ENCODE results near the gene ELL. TPM values are rescaled to one million over a fixed set of nuclear protein-coding genes. Genes with fewer than 3 reads are reported as not detected.
A peak's percentile ranks its signal among the peaks of the same experiment; 100 is the strongest.

Gene ELL
- total and polyA plus RNA-seq, 9 of the 15 experiments (the other 6 are each of a cell fraction or from before 2014, with no cell fraction given), result 0.24 to 22.5 (median 4.1) TPM

DNA sequence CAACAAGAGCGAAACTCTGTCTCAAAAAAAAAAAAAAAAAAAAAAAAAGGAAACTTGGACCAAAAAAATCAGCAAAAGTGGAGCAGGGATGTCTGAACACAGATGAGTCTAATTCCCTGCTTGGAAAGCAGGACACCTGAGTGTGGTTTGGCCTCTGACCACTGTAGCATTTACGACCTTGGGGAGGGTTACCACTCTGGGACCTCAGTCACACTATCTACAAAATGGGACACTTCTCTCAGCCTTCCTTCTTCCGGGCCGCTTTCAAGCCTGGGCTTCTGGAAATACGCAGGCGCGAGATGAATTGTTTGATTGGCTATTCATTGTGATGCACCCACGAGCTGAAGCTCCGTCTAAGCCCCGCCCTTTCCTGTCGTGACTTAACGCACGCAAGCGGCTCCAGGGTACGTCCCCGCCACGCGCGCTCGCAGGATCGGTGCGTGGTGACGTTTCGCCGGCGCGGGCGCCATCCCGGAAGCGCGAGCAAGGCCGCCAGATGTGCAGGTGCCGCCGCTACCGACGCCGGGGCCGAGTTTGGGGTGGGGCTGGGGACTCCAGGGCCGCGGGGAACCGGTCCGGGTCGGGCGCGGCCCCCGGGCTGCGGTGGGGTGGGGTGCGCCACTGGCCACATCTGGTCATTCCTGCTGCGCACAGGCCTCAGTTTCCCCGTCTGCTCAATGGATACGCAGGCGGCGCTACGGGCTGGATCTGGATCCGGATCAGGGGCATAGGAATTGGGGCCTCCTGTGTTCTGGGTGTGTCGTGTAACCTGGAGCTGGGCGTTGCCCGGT is 35.7 kb upstream of the ELL start, which contains the start of gene KXD1 (continued):
- TF ChIP-seq TAF9B (IDR thresholded peaks at IDR 0.05; ENCODE audit: partially characterized antibody) (no peak), ELF2 (CRISPR knock-in tag; IDR thresholded peaks at IDR 0.05) (peak; percentile 91), PTBP1 (IDR thresholded peaks at IDR 0.05; ENCODE audit: low read depth, low read length) (peak; percentile 96), POLR2G (IDR thresholded peaks at IDR 0.05; ENCODE audit: low read depth, low read length) (peak; percentile 95), PHF20 (IDR thresholded peaks at IDR 0.05; ENCODE audit: partially characterized antibody) (peak; percentile 83), SOX6 (IDR thresholded peaks at IDR 0.05) (0 out of 2 replicates have a peak, but pooled peaks have one; percentile 28), E2F3 (CRISPR knock-in tag; IDR thresholded peaks at IDR 0.05) (no peak), CCNT2 (IDR thresholded peaks at IDR 0.05; ENCODE audit: borderline replicate concordance, extremely low read depth, insufficient read length, low read depth, low read length) (peak; percentile 45), JUNB (CRISPR knock-in tag; conservative IDR thresholded peaks at IDR 0.05) (no peak), HMGN3 (IDR thresholded peaks at IDR 0.05; ENCODE audit: borderline replicate concordance, extremely low read depth, insufficient read length, low read depth, low read length) (no peak), ZNF584 (CRISPR knock-in tag; IDR thresholded peaks at IDR 0.05; ENCODE audit: low read depth) (0 out of 2 replicates have a peak, but pooled peaks have one; percentile 40), RBBP5 (IDR thresholded peaks at IDR 0.05; ENCODE audit: borderline replicate concordance, insufficient read depth, low read length, poor library complexity, severe bottlenecking) (peak; percentile 87), CREB1 (IDR thresholded peaks at IDR 0.05) (peak; percentile 87), CREB1 (CRISPR knock-in tag; IDR thresholded peaks at IDR 0.05) (peak; percentile 87), ZNF79 (CRISPR knock-in tag; IDR thresholded peaks at IDR 0.05; ENCODE audit: low read depth) (no peak), CREM (IDR thresholded peaks at IDR 0.05; ENCODE audit: low read depth) (peak; percentile 95), NUFIP1 (IDR thresholded peaks at IDR 0.05; ENCODE audit: partially characterized antibody) (no peak), SMARCA5 (IDR thresholded peaks at IDR 0.05) (peak; percentile 99), STAT5A (IDR thresholded peaks at IDR 0.05; ENCODE audit: borderline replicate concordance, low read length) (0 out of 2 replicates have a peak, but pooled peaks have one; percentile 20), HSF4 (CRISPR knock-in tag; IDR thresholded peaks at IDR 0.05; ENCODE audit: borderline replicate concordance) (no peak), NFYB (IDR thresholded peaks at IDR 0.05; ENCODE audit: extremely low read depth, insufficient read length) (peak; percentile 5), RBFOX2 (IDR thresholded peaks at IDR 0.05; ENCODE audit: low read depth, low read length) (peak; percentile 94), RBM25 (IDR thresholded peaks at IDR 0.05; ENCODE audit: low read depth, low read length, severe bottlenecking) (peak; percentile 98), POLR2AphosphoS5 (IDR thresholded peaks at IDR 0.05; ENCODE audit: control insufficient read depth, insufficient read depth, low read depth, low read length) (peak; percentile 72; the same call in 1 of the 2 replicates)
- TF ChIP-seq, protein P1, sequence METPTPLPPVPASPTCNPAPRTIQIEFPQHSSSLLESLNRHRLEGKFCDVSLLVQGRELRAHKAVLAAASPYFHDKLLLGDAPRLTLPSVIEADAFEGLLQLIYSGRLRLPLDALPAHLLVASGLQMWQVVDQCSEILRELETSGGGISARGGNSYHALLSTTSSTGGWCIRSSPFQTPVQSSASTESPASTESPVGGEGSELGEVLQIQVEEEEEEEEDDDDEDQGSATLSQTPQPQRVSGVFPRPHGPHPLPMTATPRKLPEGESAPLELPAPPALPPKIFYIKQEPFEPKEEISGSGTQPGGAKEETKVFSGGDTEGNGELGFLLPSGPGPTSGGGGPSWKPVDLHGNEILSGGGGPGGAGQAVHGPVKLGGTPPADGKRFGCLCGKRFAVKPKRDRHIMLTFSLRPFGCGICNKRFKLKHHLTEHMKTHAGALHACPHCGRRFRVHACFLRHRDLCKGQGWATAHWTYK (CRISPR knock-in tag; IDR thresholded peaks at IDR 0.05), result no peak
- TF ChIP-seq, protein P2, sequence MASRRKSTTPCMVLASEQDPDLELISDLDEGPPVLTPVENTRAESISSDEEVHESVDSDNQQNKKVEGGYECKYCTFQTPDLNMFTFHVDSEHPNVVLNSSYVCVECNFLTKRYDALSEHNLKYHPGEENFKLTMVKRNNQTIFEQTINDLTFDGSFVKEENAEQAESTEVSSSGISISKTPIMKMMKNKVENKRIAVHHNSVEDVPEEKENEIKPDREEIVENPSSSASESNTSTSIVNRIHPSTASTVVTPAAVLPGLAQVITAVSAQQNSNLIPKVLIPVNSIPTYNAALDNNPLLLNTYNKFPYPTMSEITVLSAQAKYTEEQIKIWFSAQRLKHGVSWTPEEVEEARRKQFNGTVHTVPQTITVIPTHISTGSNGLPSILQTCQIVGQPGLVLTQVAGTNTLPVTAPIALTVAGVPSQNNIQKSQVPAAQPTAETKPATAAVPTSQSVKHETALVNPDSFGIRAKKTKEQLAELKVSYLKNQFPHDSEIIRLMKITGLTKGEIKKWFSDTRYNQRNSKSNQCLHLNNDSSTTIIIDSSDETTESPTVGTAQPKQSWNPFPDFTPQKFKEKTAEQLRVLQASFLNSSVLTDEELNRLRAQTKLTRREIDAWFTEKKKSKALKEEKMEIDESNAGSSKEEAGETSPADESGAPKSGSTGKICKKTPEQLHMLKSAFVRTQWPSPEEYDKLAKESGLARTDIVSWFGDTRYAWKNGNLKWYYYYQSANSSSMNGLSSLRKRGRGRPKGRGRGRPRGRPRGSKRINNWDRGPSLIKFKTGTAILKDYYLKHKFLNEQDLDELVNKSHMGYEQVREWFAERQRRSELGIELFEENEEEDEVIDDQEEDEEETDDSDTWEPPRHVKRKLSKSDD (conservative IDR thresholded peaks at IDR 0.05; ENCODE audit: low read length), result no peak
